ENCODE measurements around the gene CCDC180.

CCDC180 gene

GRCh38 chr9:97310023-97310422 lies 2.6 kb downstream of the CCDC180 start:
- H3K9ac ChIP-seq (ENCODE audit: low read length): no peak overlapping the region
- no peak overlapping the region for H3K4me2 ChIP-seq (ENCODE audit: low read length)
- H3K9me3 ChIP-seq (ENCODE audit: insufficient read depth, low read length): no peaks in the 10 kb centered on the region
- H3K4me3 ChIP-seq (ENCODE audit: low read length): no peak overlapping the region
- no peaks in the 10 kb centered on the region for H4K20me1 ChIP-seq (ENCODE audit: insufficient read depth, low read length)
- no peaks in the 10 kb centered on the region for H3K79me2 ChIP-seq (ENCODE audit: low read length)
- H3K4me1 ChIP-seq (ENCODE audit: low read length): no peaks in the 10 kb centered on the region
- H3K36me3 ChIP-seq (replicated peaks; ENCODE audit: low read depth, low read length): no peaks in the 10 kb centered on the region
- H2AFZ ChIP-seq (ENCODE audit: low read depth, low read length): no peak overlapping the region
- H3K27ac ChIP-seq (ENCODE audit: low read length): no peak overlapping the region
- no peaks in the 10 kb centered on the region for H3K27me3 ChIP-seq (ENCODE audit: low read depth, low read length)
- TF ChIP-seq CTCF (IDR thresholded peaks at IDR 0.05; ENCODE audit: low read depth, low read length) (no peak), EZH2phosphoT487 (IDR thresholded peaks at IDR 0.05; ENCODE audit: low read depth) (no peak)

- no peak for TF ChIP-seq CTCF (IDR thresholded peaks at IDR 0.05; ENCODE audit: low read depth, low read length)
- TF ChIP-seq EZH2phosphoT487 (IDR thresholded peaks at IDR 0.05; ENCODE audit: low read depth): no peak
- no peak overlapping the region for H3K4me3 ChIP-seq (ENCODE audit: low read length)
- no peak overlapping the region for H3K27ac ChIP-seq (ENCODE audit: low read length)
- H3K9me3 ChIP-seq (ENCODE audit: insufficient read depth, low read length): no peaks in the 10 kb centered on the region
- H4K20me1 ChIP-seq (ENCODE audit: insufficient read depth, low read length): no peaks in the 10 kb centered on the region
- H3K27me3 ChIP-seq (ENCODE audit: low read depth, low read length): no peaks in the 10 kb centered on the region
- H3K36me3 ChIP-seq (replicated peaks; ENCODE audit: low read depth, low read length): no peaks in the 10 kb centered on the region
- no peaks in the 10 kb centered on the region for H3K79me2 ChIP-seq (ENCODE audit: low read length)
- H3K4me1 ChIP-seq (ENCODE audit: low read length): no peaks in the 10 kb centered on the region
- H3K9ac ChIP-seq (ENCODE audit: low read length): no peak overlapping the region
- no peak overlapping the region for H3K4me2 ChIP-seq (ENCODE audit: low read length)
- H2AFZ ChIP-seq (ENCODE audit: low read depth, low read length): no peak overlapping the region
Observed at GRCh38 chr9:97310896-97311295, 3.4 kb downstream of the CCDC180 start.

- no peaks in the 10 kb centered on the region for H3K4me1 ChIP-seq (ENCODE audit: low read length)
- no peaks in the 10 kb centered on the region for H3K27me3 ChIP-seq (ENCODE audit: low read depth, low read length)
- no peak overlapping the region for H2AFZ ChIP-seq (ENCODE audit: low read depth, low read length)
- no peaks in the 10 kb centered on the region for H3K9me3 ChIP-seq (ENCODE audit: insufficient read depth, low read length)
- H3K79me2 ChIP-seq (ENCODE audit: low read length): no peaks in the 10 kb centered on the region
- no peak overlapping the region for H3K4me3 ChIP-seq (ENCODE audit: low read length)
- no peaks in the 10 kb centered on the region for H3K36me3 ChIP-seq (replicated peaks; ENCODE audit: low read depth, low read length)
- no peak for TF ChIP-seq EZH2phosphoT487 (IDR thresholded peaks at IDR 0.05; ENCODE audit: low read depth)
- TF ChIP-seq CTCF (IDR thresholded peaks at IDR 0.05; ENCODE audit: low read depth, low read length): no peak
- no peak overlapping the region for H3K27ac ChIP-seq (ENCODE audit: low read length)
- H3K4me2 ChIP-seq (ENCODE audit: low read length): no peak overlapping the region
- no peaks in the 10 kb centered on the region for H4K20me1 ChIP-seq (ENCODE audit: insufficient read depth, low read length)
- no peak overlapping the region for H3K9ac ChIP-seq (ENCODE audit: low read length)
Observed at GRCh38 chr9:97311798-97312500, 4.5 kb downstream of the CCDC180 start.

- H3K4me3 ChIP-seq (ENCODE audit: low read length): no peak overlapping the region
- no peaks in the 10 kb centered on the region for H3K4me1 ChIP-seq (ENCODE audit: low read length)
- H3K36me3 ChIP-seq (replicated peaks; ENCODE audit: low read depth, low read length): no peaks in the 10 kb centered on the region
- no peaks in the 10 kb centered on the region for H3K27me3 ChIP-seq (ENCODE audit: low read depth, low read length)
- H4K20me1 ChIP-seq (ENCODE audit: insufficient read depth, low read length): no peaks in the 10 kb centered on the region
- H3K27ac ChIP-seq (ENCODE audit: low read length): no peak overlapping the region
- no peak overlapping the region for H3K4me2 ChIP-seq (ENCODE audit: low read length)
- TF ChIP-seq CTCF (IDR thresholded peaks at IDR 0.05; ENCODE audit: low read depth, low read length) (no peak), EZH2phosphoT487 (IDR thresholded peaks at IDR 0.05; ENCODE audit: low read depth) (no peak)
- no peaks in the 10 kb centered on the region for H3K9me3 ChIP-seq (ENCODE audit: insufficient read depth, low read length)
- no peak overlapping the region for H2AFZ ChIP-seq (ENCODE audit: low read depth, low read length)
- no peaks in the 10 kb centered on the region for H3K79me2 ChIP-seq (ENCODE audit: low read length)
- no peak overlapping the region for H3K9ac ChIP-seq (ENCODE audit: low read length)
Observed at GRCh38 chr9:97312556-97312955, 5.1 kb downstream of the CCDC180 start.

Measured in OCI-LY3 (cell line).